HepG2 (cell line): Measurements from ENCODE around the gene CPEB3. TPM values are rescaled to one million over a fixed set of nuclear protein-coding genes. Genes with fewer than 3 reads are reported as not detected.

Experiments used
- ATF7 ChIP-seq, 2 experiments: fragments of 450-650 bp in 1 of 2; sonication (generic) in 1 of 2; formaldehyde crosslinking in 1 of 2; IDR thresholded peaks; 2 replicates each; pipeline versions ENCODE4 v1.4.0 to v1.6.1; 2016 to 2020; ENCODE audit warnings: antibody characterized with exemption in 1 of 2, mild to moderate bottlenecking in 1 of 2, missing genetic modification reagents in 1 of 2
- CEBPG ChIP-seq: IDR thresholded peaks from 2 replicates; pipeline ENCODE4 v1.6.1; 2016
- E2F1 ChIP-seq: sonication (generic); formaldehyde crosslinking; IDR thresholded peaks from 2 replicates; pipeline ENCODE4 v1.5.0; 2020; ENCODE audit warnings: missing genetic modification reagents
- HNF4A ChIP-seq: sonication (generic); formaldehyde crosslinking; IDR thresholded peaks from 2 replicates; pipeline ENCODE4 v1.4.0; 2020; ENCODE audit warnings: missing genetic modification reagents
- HNF4G ChIP-seq, 2 experiments: sonication (generic) in 1 of 2; formaldehyde crosslinking in 1 of 2; IDR thresholded peaks; 2 replicates each; pipeline versions ENCODE4 v1.4.0 to v1.6.1; 2011 to 2020; ENCODE audit warnings: borderline replicate concordance in 2 of 2, low read depth in 2 of 2, mild to moderate bottlenecking in 2 of 2, low read length in 1 of 2, missing genetic modification reagents in 1 of 2, moderate library complexity in 1 of 2
- HOXA7 ChIP-seq: sonication (generic); formaldehyde crosslinking; IDR thresholded peaks from 2 replicates; pipeline ENCODE4 v1.8.1; 2022; ENCODE audit warnings: mild to moderate bottlenecking, missing genetic modification reagents, moderate library complexity
- KLF15 ChIP-seq: sonication (generic); formaldehyde crosslinking; IDR thresholded peaks from 2 replicates; pipeline ENCODE4 v1.8.1; 2023; ENCODE audit warnings: borderline replicate concordance, mild to moderate bottlenecking, inconsistent platforms, missing genetic modification reagents, mixed read lengths
- MIXL1 ChIP-seq: IDR thresholded peaks from 2 replicates; pipeline ENCODE4 v1.6.1; 2016
- MTERF4 ChIP-seq: sonication (generic); formaldehyde crosslinking; IDR thresholded peaks from 2 replicates; pipeline ENCODE4 v1.8.0; 2023; ENCODE audit warnings: mild to moderate bottlenecking, missing genetic modification reagents
- NCOR1 ChIP-seq: fragments of 200-600 bp; sonication (generic); IDR thresholded peaks from 2 replicates; pipeline ENCODE4 v1.7.0; 2017; ENCODE audit warnings: antibody characterized with exemption, low read length, borderline replicate concordance
- NR2F1 ChIP-seq, 2 experiments: fragments of 450-650 bp in 1 of 2; formaldehyde crosslinking in 1 of 2; IDR thresholded peaks; 2 replicates each; pipeline versions ENCODE4 v1.5.0 to v1.6.1; 2016 to 2020; ENCODE audit warnings: mild to moderate bottlenecking in 1 of 2, missing compliant biosample characterization in 1 of 2, missing genetic modification reagents in 1 of 2, moderate library complexity in 1 of 2
- RXRB ChIP-seq: IDR thresholded peaks from 2 replicates; pipeline ENCODE4 v1.6.1; 2016; ENCODE audit warnings: borderline replicate concordance, missing genetic modification reagents, missing compliant biosample characterization
- TBL1XR1 ChIP-seq: fragments of 150-350 bp; IDR thresholded peaks from 2 replicates; pipeline ENCODE4 v1.6.1; 2014; ENCODE audit warnings: borderline replicate concordance, low read length; ENCODE audit not compliant: partially characterized antibody
- ZBTB37 ChIP-seq: sonication (generic); formaldehyde crosslinking; IDR thresholded peaks from 2 replicates; pipeline ENCODE4 v1.4.0; 2020; ENCODE audit warnings: mild to moderate bottlenecking, missing genetic modification reagents
- ZGPAT ChIP-seq: IDR thresholded peaks from 2 replicates; pipeline ENCODE4 v1.6.1; 2016; ENCODE audit warnings: mild to moderate bottlenecking
- ZIK1 ChIP-seq: sonication (generic); formaldehyde crosslinking; IDR thresholded peaks from 2 replicates; pipeline ENCODE4 v1.5.0; 2020; ENCODE audit warnings: mild to moderate bottlenecking, low read depth, missing genetic modification reagents, borderline replicate concordance
- ZNF451 ChIP-seq: sonication (generic); formaldehyde crosslinking; IDR thresholded peaks from 2 replicates; pipeline ENCODE4 v1.5.0; 2020; ENCODE audit warnings: mild to moderate bottlenecking, missing genetic modification reagents
- ZNF609 ChIP-seq: sonication (generic); formaldehyde crosslinking; IDR thresholded peaks from 2 replicates; pipeline ENCODE4 v1.4.0; 2020; ENCODE audit warnings: mild to moderate bottlenecking, missing genetic modification reagents, borderline replicate concordance
- ZNF816 ChIP-seq: sonication (generic); formaldehyde crosslinking; IDR thresholded peaks from 2 replicates; pipeline ENCODE4 v1.8.0; 2022; ENCODE audit warnings: missing genetic modification reagents, mild to moderate bottlenecking, borderline replicate concordance
- polyA plus RNA-seq, 8 experiments: library from polyadenylated mRNA; depleted of rRNA in 3 of 8; stranded (reverse) in 7 of 8; unstranded in 1 of 8; fragments of >200 nt; fragmentation: Illumina TruSeq in 4 of 8; extraction: Trizol in 4 of 8; gene quantifications; 2 replicates each; pipeline versions ENCODE4 v1.2.1 to v1.2.3, GENCODE V29; 2011 to 2016; ENCODE audit warnings: low read depth in 4 of 8, missing spikeins in 1 of 8, mixed read lengths in 1 of 8; ENCODE audit not compliant: insufficient read depth in 1 of 8
- total RNA-seq, 5 experiments: library from RNA; depleted of rRNA; stranded (reverse); fragments of >200 nt; fragmentation: Illumina TruSeq; extraction: Trizol; gene quantifications; 2 replicates each; pipeline ENCODE4 v1.2.3, GENCODE V29; 2016; ENCODE audit warnings: low read depth in 1 of 5

Gene CPEB3
- total and polyA plus RNA-seq, 2 of the 13 experiments (the other 11 are each of a cell fraction or from before 2014, with no cell fraction given), result 0.66 to 0.70 TPM

GRCh38 chr10:92122941-92123450 lies 167.9 kb downstream of the CPEB3 start (continued):
- TF ChIP-seq ZNF609 (CRISPR knock-in tag), result peak; percentile 73; the same call in 1 of the 2 replicates
- no peak for TF ChIP-seq ATF7 (IDR thresholded peaks at IDR 0.05)
- no peak for TF ChIP-seq ATF7 (CRISPR knock-in tag; IDR thresholded peaks at IDR 0.05)
- no peak for TF ChIP-seq HOXA7 (CRISPR knock-in tag)
- TF ChIP-seq TBL1XR1, result no peak
- TF ChIP-seq ZNF816 (CRISPR knock-in tag), result no peak
- TF ChIP-seq ZNF451 (CRISPR knock-in tag), result no peak
- no peak for TF ChIP-seq ZBTB37 (CRISPR knock-in tag)
- no peak for TF ChIP-seq ZIK1 (CRISPR knock-in tag)
- TF ChIP-seq ZGPAT, result peak; percentile 44; the same call in 1 of the 2 replicates
- no peak for TF ChIP-seq KLF15 (CRISPR knock-in tag)
- TF ChIP-seq HNF4A, result peak; percentile 88
- TF ChIP-seq RXRB (CRISPR knock-in tag), result peak; percentile 94
- 0 out of 2 replicates have a peak, but pooled peaks have one; percentile 28 for TF ChIP-seq MIXL1 (CRISPR knock-in tag)
- TF ChIP-seq NCOR1, result peak; percentile 63; the same call in 1 of the 2 replicates
- TF ChIP-seq CEBPG (CRISPR knock-in tag), result peak; percentile 41
- TF ChIP-seq NR2F1 (CRISPR knock-in tag; IDR thresholded peaks at IDR 0.05), result peak; percentile 57; a peak in 2 of 4 replicates
- peak; percentile 70 for TF ChIP-seq HNF4G (IDR thresholded peaks at IDR 0.05; ENCODE audit: borderline replicate concordance, low read depth, low read length)
- TF ChIP-seq HNF4G (CRISPR knock-in tag; IDR thresholded peaks at IDR 0.05; ENCODE audit: borderline replicate concordance, low read depth), result peak; percentile 70; the same call in 1 of the 2 replicates
- TF ChIP-seq MTERF4, result no peak
- TF ChIP-seq E2F1 (CRISPR knock-in tag), result no peak
